Kidney epithelial cell (primary cell): ENCODE results near the gene MYADML2. TPM values are rescaled to one million over a fixed set of nuclear protein-coding genes. Genes with fewer than 3 reads are reported as not detected.
A peak's percentile ranks its signal among the peaks of the same experiment; 100 is the strongest.

ENCODE experiments used
- DNase-seq: peaks from one replicate; pipeline ENCODE4 v3.0.0-alpha.2; 2010; ENCODE audit warnings: low read depth
- H3K27me3 ChIP-seq: 2 replicates; pipeline ENCODE4 v1.6.0; 2011; ENCODE audit warnings: low read length; ENCODE audit not compliant: control insufficient read depth, insufficient read depth
- H3K36me3 ChIP-seq: 2 replicates; pipeline ENCODE4 v1.5.1; 2011; ENCODE audit warnings: low read length; ENCODE audit not compliant: control insufficient read depth, insufficient read depth
- H3K4me3 ChIP-seq: 2 replicates; pipeline ENCODE4 v1.5.1; 2011; ENCODE audit warnings: low read depth, mild to moderate bottlenecking, control low read depth, low read length
- total RNA-seq: library from RNA; depleted of rRNA; stranded (reverse); fragments of >200 nt; gene quantifications from 2 replicates; pipeline ENCODE4 v1.2.3, GENCODE V29; 2015
- TF ChIP-seq, protein P1 (sequence below): IDR thresholded peaks from 2 replicates; pipeline ENCODE4 v1.5.1; 2011; ENCODE audit warnings: mild to moderate bottlenecking, moderate library complexity, low read length, control low read depth, inconsistent platforms; ENCODE audit not compliant: insufficient read depth, poor library complexity, severe bottlenecking

Gene MYADML2
- total RNA-seq, 1 donor from 2014 or later = not detected

DNA sequence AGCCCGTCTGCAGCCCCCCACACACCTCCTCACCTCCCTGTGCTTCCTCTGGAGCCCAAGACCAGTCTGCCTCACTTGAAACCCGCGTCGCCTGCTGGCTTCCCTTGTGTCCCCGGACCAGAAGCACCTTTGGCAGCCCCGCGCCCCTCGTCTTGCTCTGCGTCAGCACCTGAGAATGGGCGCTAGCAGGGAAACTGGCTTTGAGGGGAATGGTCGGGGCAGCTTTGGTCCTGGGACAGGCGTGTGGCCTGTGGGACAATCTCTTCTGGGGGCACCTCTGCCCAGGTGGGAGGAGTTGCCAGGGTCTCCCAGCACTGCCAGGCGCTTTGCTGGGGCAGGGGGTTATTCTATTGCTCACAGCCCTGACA lies 15.9 kb downstream of the MYADML2 start:
- Histone ChIP-seq H3K36me3 (no peaks in the 10 kb centered on the region), H3K4me3 (no peak overlapping the region), H3K27me3 (peaks cover 9% of the 10 kb centered on the region)
- TF ChIP-seq, protein P1, sequence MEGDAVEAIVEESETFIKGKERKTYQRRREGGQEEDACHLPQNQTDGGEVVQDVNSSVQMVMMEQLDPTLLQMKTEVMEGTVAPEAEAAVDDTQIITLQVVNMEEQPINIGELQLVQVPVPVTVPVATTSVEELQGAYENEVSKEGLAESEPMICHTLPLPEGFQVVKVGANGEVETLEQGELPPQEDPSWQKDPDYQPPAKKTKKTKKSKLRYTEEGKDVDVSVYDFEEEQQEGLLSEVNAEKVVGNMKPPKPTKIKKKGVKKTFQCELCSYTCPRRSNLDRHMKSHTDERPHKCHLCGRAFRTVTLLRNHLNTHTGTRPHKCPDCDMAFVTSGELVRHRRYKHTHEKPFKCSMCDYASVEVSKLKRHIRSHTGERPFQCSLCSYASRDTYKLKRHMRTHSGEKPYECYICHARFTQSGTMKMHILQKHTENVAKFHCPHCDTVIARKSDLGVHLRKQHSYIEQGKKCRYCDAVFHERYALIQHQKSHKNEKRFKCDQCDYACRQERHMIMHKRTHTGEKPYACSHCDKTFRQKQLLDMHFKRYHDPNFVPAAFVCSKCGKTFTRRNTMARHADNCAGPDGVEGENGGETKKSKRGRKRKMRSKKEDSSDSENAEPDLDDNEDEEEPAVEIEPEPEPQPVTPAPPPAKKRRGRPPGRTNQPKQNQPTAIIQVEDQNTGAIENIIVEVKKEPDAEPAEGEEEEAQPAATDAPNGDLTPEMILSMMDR = no peak
- DNase-seq = no peak

DNA sequence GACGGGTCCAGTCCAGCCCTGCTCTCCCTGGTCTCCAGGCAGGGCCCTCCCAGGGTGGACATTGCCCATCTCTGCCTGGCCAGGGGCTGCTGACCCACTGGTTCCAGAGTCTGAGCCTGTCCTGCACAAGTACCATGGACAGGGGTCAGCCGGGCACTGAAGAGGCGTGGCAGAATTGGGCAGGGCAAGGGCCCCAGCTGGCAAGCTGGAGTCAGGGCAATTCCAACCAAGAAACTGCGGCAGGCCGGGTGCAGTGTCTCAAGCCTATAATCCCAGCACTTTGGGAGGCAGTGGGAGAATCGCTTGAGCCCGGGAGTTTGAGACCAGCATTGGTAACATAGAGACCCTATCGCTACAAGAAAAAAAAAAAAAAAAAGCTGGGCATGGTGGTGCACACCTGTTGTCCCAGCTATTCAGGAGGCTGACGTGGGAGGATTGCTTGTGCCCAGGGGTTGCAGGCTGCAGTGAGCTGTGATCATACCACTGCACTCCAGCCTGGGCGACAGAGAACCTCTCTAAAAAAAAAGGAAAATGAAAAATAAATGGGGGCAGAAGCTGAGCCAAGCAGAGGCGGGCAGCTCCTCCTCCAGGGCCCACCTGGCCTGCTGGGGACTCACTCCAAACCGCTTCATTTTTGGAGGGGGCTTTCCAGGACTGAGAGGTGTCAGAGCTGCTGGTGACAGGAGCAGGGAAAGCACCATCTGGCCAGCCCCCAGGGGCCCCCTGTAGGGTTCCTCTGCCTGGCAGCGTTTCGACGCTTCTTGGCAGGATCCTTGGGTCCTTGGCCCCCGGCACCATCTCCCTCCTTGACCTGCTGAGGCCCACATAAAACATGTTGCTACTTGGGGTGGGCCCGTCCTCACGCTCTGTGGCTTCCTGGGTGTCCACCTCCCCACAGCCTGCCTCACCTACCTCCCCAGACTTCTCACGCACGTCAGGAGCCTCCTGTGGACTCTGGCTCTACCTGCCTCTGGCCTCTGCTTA lies 16.6 kb downstream of the MYADML2 start:
- no peak for DNase-seq
- Histone ChIP-seq H3K36me3 (no peaks in the 10 kb centered on the region), H3K27me3 (peaks cover 9% of the 10 kb centered on the region), H3K4me3 (no peak overlapping the region)
- TF ChIP-seq, protein P1 = no peak

DNA sequence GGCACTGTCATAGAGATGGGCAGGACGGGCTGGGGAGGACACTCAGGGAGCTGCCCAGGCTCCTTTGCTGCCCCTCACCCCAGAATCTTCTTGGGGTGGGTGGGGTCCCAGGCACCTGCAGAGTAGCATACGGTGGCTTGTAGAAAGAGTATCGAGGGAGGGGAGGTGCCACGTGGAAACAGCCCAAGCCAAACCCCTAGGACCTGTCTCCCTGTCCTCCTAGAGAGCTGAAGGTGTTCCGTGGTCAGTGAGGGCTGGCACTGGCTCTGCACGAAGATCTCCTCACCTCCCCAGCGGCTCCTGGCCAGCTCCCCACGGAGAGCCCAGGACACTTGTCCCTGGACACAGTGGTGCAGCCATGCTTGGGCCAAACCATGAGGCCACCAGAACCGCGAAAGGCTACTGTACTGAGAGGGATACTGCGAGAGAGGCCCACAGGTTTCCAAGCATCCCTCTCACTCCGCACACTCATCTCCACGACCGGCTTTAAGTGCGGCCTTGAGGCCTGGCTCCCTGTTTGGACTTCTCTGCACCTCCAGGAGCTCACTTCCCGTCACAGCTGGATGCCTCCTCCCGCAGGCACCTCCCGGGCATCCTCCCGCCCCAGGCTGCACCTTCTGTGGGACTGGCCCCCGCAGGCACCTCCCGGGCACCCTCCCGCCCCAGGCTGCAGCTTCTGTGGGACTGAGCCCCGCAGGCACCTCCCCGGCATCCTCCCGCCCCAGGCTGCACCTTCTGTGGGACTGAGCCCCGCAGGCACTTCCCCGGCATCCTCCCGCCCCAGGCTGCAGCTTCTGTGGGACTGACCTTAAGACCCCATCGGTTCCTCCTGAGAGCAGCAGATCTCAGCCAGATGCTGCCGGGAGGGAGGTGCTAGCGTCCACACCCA lies 17.5 kb downstream of the MYADML2 start:
- no peaks in the 10 kb centered on the region for H3K36me3 ChIP-seq
- H3K27me3 ChIP-seq = peaks cover 9% of the 10 kb centered on the region
- no peak overlapping the region for H3K4me3 ChIP-seq
- DNase-seq = no peak
- TF ChIP-seq, protein P1 = no peak

DNA sequence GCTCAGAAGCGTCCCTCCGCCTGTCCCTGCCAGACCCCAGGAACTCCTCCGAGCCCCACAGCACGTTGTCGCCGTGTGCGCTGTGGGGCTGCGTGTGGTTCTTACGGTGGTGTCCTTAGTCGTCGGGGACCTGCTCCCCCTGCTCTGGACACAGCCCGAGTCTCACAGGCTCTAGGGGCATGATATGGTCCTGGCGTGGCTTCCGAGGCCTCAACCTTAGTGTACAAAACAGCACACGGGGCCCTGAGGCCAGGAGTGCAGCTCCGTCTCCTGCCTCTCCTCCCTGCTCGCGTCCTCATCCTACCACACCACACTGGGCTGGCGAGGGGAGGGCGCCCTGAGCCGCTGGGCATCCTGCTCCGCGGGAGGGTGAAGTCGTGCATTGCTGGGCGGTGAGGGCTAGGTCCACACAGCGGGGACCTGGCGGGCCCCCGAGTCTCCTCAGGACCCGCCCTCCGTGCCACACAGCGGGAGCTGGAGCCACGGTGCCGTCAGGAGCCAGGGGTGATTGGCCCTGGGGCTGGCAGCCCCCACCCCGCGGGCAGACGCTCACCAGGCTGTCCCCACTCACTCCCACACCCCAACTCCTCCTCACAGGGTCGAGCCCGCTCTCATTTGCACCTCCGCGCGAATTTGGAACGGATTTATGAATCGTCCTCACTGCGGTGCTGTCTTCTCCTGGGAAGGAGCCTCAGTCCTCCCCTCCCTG lies 18.3 kb downstream of the MYADML2 start:
- TF ChIP-seq, protein P1 = no peak
- H3K27me3 ChIP-seq = peaks cover 9% of the 10 kb centered on the region
- no peak for DNase-seq
- peak overlapping the region; percentile 81 for H3K4me3 ChIP-seq
- no peaks in the 10 kb centered on the region for H3K36me3 ChIP-seq

DNA sequence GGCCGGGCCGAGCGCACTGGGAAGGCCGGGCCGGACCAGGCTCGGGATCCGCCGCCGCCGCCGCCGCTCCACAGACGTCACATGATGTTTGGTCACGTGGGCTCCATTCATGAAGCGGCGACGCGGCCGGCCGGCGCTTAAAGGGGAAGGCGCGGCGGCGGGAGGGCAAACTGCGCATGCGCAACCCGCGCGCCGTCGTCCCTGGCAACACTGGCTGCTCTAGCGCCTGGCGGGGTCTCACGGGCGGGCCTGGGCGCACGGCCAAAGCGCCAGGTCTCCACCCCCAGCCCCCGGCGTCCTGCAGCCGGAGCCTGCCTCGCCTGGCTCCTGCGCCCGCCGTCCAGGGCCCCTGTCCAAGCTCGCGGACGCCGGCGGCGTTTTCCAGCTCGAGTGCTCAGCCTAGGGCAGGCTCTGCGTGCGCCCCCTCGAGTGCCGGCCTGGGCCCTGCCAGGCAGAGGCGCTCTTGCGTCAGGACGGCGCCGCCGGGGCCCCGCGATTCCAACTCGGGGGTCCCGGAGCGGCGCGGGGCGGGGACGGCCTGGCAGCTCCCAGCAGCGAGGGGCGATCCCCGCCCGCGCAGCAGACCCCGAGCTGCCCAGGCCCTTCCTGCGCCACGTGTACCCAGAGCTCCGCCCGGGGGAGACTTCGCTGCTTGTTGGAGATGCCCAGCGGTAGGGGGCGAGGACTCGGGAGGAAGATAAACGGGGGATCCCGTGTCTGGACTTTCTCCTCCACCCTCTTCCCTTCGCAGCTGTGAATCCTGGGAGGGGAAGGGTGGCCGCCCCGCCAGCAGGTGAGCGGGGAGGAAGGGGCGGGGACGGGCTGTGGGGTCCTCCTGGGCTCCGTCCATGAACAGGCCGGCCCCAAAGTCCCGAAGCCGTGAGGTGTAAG lies 19.1 kb downstream of the MYADML2 start, which contains the start of gene MAFG:
MAFG (minus strand) TSS at position 83 of the 891 bp plus-strand sequence. CDS start 4,550 bp downstream, outside the sequence.
- Histone ChIP-seq H3K27me3 (peaks cover 9% of the 10 kb centered on the region), H3K36me3 (no peaks in the 10 kb centered on the region), H3K4me3 (peak within 1 kb of the TSS; percentile 81)
- peak; percentile 65 for DNase-seq
- TF ChIP-seq, protein P1 = peak; percentile 23
